NCI-H1092 (cell line): Measurements from ENCODE around the gene DNER.
"Not testable (repeated sequence)": the region's sequence is repeated elsewhere in the genome, so short reads cannot be mapped to it uniquely, and the experiment has no call there.

Experiments used
- DNase-seq: peaks from one replicate; lab custom pipeline; 2025; lab: John Stamatoyannopoulos, UW

DNER gene

GRCh38 chr2:229714080-229714735 lies at the start of gene DNER:
DNER (minus strand) TSS chr2:229714555; CDS start chr2:229714423, 132 bp downstream.
- DNase-seq: peak; percentile 22

GRCh38 chr2:229761663-229762062 lies 47.3 kb upstream of the DNER start:
- no peak for DNase-seq

GRCh38 chr2:229757462-229757861 lies 43.1 kb upstream of the DNER start:
- DNase-seq: not testable (repeated sequence)

GRCh38 chr2:229752970-229753729 lies 38.8 kb upstream of the DNER start:
- no peak for DNase-seq

GRCh38 chr2:229749779-229750178 lies 35.4 kb upstream of the DNER start:
- DNase-seq: no peak

- DNase-seq: no peak
Observed at GRCh38 chr2:229748950-229749349, 34.6 kb upstream of the DNER start.

- not testable (repeated sequence) for DNase-seq
Observed at GRCh38 chr2:229742691-229743090, 28.3 kb upstream of the DNER start.

GRCh38 chr2:229740279-229740678 lies 25.9 kb upstream of the DNER start:
- no peak for DNase-seq

GRCh38 chr2:229738024-229738625 lies 23.8 kb upstream of the DNER start:
- no peak for DNase-seq

GRCh38 chr2:229734410-229734809 lies 20.1 kb upstream of the DNER start:
- DNase-seq: no peak

- no peak for DNase-seq
Observed at GRCh38 chr2:229733611-229734245, 19.4 kb upstream of the DNER start.

- no peak for DNase-seq
Observed at GRCh38 chr2:229732897-229733296, 18.5 kb upstream of the DNER start.

GRCh38 chr2:229731916-229732315 lies 17.6 kb upstream of the DNER start:
- no peak for DNase-seq

GRCh38 chr2:229731363-229731762 lies 17.0 kb upstream of the DNER start:
- no peak for DNase-seq

- DNase-seq: no peak
Observed at GRCh38 chr2:229728370-229728769, 14.0 kb upstream of the DNER start.

- no peak for DNase-seq
Observed at GRCh38 chr2:229726643-229727042, 12.3 kb upstream of the DNER start.

- DNase-seq: no peak
Observed at GRCh38 chr2:229725716-229726574, 11.6 kb upstream of the DNER start.

- not testable (repeated sequence) for DNase-seq
Observed at GRCh38 chr2:229723192-229723591, 8.8 kb upstream of the DNER start.

GRCh38 chr2:229719926-229720647 lies 5.7 kb upstream of the DNER start:
- no peak for DNase-seq

GRCh38 chr2:229718057-229718456 lies 3.7 kb upstream of the DNER start:
- DNase-seq: no peak

GRCh38 chr2:229715895-229716507 lies 1.6 kb upstream of the DNER start:
- peak; percentile 37 for DNase-seq
